ENCODE data around the gene POM121C. TPM values are rescaled to one million over a fixed set of nuclear protein-coding genes. Genes with fewer than 3 reads are reported as not detected.
"Not testable (repeated sequence)": the region's sequence is repeated elsewhere in the genome, so short reads cannot be mapped to it uniquely, and the experiment has no call there.

Gene POM121C
- total and polyA plus RNA-seq, 3 donors from 2014 or later = 36.5 to 55.5 (median 48.9) TPM

- DNase-seq; H3K4me1 ChIP-seq; H3K36me3 ChIP-seq (ENCODE audit: low read depth, missing control alignments); H3K27ac ChIP-seq; H3K4me3 ChIP-seq; H3K27me3 ChIP-seq; H3K9me3 ChIP-seq; intact Hi-C loops (cut with DNase I; ENCODE audit: low total_unique reads): not testable (repeated sequence)
- 69 to 82% methylated on average over 11 to 12 of the region's 13 CpGs for WGBS, 2 donors
These were observed 66.9 kb downstream of the POM121C start for GRCh38 chr7:75419210-75419609.

DNA sequence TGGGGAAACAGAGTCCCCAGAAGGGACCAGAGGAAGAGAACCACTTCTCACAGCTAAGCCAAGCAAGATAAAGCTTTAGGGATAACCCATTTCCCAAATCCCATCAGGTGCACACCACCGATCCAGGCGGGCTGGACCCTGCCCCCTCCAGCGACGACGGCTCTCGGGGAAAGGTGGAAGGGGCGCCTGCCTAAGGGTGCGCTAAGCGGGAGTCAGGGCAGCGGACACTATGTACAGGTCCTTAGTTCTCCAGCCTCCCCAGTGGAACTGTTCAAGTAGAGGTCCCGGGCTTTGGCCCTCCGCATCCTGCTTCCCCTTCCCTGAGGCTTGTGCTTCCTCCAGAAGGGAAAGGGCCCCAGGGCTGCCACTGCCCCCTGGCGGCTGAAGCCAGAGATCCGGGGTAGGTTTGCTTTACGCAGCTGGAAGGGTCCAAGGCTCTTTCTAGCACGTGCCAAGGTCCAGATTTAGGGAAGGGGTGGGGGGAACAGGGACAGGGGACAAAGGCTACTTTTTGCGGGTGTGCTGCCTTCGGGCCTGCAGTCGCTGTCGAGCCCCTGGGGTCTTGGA, 67.7 kb downstream of the POM121C start:
- DNase-seq; H3K4me3 ChIP-seq; H3K36me3 ChIP-seq (ENCODE audit: low read depth, missing control alignments); intact Hi-C loops (cut with DNase I; ENCODE audit: low total_unique reads); H3K4me1 ChIP-seq; H3K9me3 ChIP-seq; H3K27ac ChIP-seq; H3K27me3 ChIP-seq: not testable (repeated sequence)
- 90% methylated on average over 12 of the region's 20 CpGs; no CpG with 5 or more reads in 1 of the 2 donors for WGBS, 2 donors

DNA sequence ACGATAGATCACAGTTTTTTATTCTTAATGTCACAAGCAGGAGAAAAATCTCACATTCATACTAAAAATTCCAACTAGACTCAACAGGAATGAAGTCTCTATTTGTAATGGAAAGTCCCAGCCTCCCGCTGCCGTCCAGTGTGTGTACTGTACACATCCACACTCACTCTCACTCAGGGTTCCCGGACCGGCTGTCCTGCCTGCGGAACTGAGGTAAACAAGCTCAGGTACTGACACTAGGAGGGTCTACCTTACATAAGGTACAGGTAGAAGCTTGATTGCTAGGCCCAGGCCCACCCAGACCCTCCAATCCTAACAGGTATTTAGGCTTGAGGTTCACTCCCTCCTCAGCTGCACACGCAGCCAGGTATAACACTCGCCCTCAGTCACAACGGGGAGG, 69.3 kb downstream of the POM121C start:
- H3K4me1 ChIP-seq; H3K36me3 ChIP-seq (ENCODE audit: low read depth, missing control alignments); H3K27me3 ChIP-seq; intact Hi-C loops (cut with DNase I; ENCODE audit: low total_unique reads); H3K9me3 ChIP-seq; H3K4me3 ChIP-seq; DNase-seq; H3K27ac ChIP-seq: not testable (repeated sequence)
- WGBS, 2 donors = 84 to 89% methylated on average over 8 of the region's 9 CpGs

- H3K4me1 ChIP-seq; H3K36me3 ChIP-seq (ENCODE audit: low read depth, missing control alignments); H3K27me3 ChIP-seq; DNase-seq; H3K9me3 ChIP-seq; intact Hi-C loops (cut with DNase I; ENCODE audit: low total_unique reads); H3K4me3 ChIP-seq; H3K27ac ChIP-seq: not testable (repeated sequence)
- 82 to 83% methylated on average over 15 to 17 of the region's 27 CpGs for WGBS, 2 donors
These were observed 70.2 kb downstream of the POM121C start for GRCh38 chr7:75415829-75416373.

GRCh38 chr7:75415428-75415817, 70.7 kb downstream of the POM121C start:
- H3K27ac ChIP-seq; H3K4me3 ChIP-seq; H3K4me1 ChIP-seq; H3K36me3 ChIP-seq (ENCODE audit: low read depth, missing control alignments); H3K9me3 ChIP-seq; H3K27me3 ChIP-seq; intact Hi-C loops (cut with DNase I; ENCODE audit: low total_unique reads); DNase-seq: not testable (repeated sequence)
- 81 to 88% methylated on average over 4 to 11 of the region's 11 CpGs for WGBS, 2 donors

DNA sequence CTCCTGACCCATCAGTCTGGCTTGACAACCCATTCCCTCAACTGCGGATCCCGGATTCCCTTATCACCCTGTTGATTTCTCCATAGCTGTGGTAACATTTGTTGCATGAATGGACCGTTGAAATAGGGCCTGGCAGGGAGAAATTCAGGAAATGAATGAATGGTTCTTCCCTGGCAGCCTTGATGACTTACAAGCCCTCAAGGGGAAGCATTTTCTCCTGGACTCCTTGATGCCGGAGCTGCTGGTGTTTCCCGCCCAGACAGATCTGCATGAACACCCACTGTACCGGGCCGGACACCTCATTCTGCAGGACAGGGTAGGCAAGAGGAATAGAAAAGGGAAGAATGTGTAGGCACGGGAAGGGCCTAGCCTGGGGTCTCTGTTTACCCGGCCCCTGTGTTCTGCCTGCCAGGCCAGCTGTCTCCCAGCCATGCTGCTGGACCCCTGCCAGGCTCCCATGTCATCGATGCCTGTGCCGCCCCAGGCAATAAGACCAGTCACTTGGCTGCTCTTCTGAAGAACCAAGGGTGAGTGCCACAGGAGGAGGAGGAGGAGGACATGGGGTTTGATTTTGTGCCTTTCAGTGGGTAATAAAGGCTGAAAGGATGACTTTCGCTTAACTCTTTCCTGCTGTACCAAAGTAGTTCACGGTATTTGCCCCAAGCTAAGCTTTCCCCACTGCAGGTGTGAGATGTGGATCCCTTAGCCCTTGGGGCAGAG, 71.2 kb downstream of the POM121C start:
- WGBS, 2 donors = 59 to 76% methylated on average over 5 to 11 of the region's 13 CpGs
- intact Hi-C loops (cut with DNase I; ENCODE audit: low total_unique reads); H3K9me3 ChIP-seq; H3K4me3 ChIP-seq; H3K27me3 ChIP-seq; H3K27ac ChIP-seq; H3K4me1 ChIP-seq; DNase-seq; H3K36me3 ChIP-seq (ENCODE audit: low read depth, missing control alignments): not testable (repeated sequence)

DNA sequence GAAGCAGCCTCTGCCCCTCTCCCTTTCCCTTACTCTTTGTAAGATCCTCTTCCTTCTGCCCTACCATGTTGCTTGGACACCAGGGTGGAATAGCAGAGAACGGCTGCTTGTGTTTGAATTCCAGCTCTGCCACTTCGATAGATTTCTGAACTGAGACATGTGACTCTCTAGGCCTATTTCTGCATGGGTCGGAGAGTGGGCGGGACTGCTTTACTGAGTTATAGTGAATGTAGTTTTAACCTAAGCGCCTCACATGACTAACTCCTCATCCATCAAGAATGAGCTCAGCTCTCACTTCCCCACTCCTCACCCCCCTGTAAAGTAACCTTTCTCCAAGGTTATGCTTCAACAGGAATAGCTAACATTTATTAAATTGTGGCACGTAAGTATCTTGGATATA, 71.9 kb downstream of the POM121C start:
- WGBS, 2 donors = 64% methylated on average over 4 of the region's 6 CpGs; no CpG with 5 or more reads in 1 of the 2 donors
- not testable (repeated sequence) for DNase-seq, H3K9me3 ChIP-seq

GRCh38 chr7:75410823-75411173, 75.3 kb downstream of the POM121C start:
- H3K4me1 ChIP-seq; H3K27ac ChIP-seq; intact Hi-C loops (cut with DNase I; ENCODE audit: low total_unique reads); H3K27me3 ChIP-seq; H3K9me3 ChIP-seq; H3K4me3 ChIP-seq; H3K36me3 ChIP-seq (ENCODE audit: low read depth, missing control alignments); DNase-seq: not testable (repeated sequence)
- no CpG with 5 or more reads among the region's 13 CpGs for WGBS, 2 donors

More for the DNA sequence above, 71.9 kb downstream of the POM121C start:
- H3K27me3 ChIP-seq; H3K4me1 ChIP-seq; H3K36me3 ChIP-seq (ENCODE audit: low read depth, missing control alignments); intact Hi-C loops (cut with DNase I; ENCODE audit: low total_unique reads); H3K4me3 ChIP-seq; H3K27ac ChIP-seq: not testable (repeated sequence)

DNA sequence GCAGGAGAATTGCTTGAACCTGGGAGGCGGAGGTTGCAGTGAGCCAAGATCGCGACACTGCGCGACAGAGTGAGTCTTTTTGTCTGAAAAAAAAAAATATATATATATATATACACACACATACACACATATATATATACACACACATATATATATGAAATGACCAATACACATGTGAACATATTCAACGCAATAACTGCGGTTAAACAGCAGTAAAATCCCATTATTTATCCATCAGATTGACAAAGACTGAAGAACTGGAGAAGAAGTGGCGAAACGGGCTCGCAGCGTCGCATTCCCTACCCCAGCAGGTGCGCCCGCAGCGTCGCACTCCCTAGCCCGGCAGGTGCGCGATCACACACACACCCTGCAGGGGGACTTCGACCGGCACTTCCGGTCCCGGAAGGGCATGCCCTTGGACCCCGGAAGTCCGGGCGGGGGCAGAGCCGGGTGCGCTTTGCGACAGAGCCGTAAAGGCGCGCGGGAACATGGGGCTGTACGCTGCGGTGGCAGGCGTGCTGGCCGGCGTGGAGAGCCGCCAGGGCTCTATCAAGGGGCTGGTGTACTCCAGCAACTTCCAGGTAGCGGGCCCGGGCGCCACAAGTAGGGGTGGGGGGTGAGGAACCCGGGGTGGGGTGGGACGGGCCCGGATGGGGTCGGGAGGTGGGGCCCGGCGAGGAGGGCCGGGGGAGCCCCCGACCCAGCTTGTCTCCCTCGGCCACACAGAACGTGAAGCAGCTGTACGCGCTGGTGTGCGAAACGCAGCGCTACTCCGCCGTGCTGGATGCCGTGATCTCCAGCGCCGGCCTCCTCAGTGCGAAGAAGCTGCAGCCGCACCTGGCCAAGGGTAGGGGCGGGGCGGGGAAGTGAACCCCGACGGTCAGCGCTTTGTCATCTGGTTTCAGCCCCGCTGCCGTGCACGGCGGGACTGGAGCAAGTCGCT, 75.9 kb downstream of the POM121C start:
- H3K9me3 ChIP-seq; H3K27me3 ChIP-seq; H3K27ac ChIP-seq; H3K4me1 ChIP-seq; H3K4me3 ChIP-seq; H3K36me3 ChIP-seq (ENCODE audit: low read depth, missing control alignments); intact Hi-C loops (cut with DNase I; ENCODE audit: low total_unique reads); DNase-seq: not testable (repeated sequence)
- WGBS, 2 donors = 30% methylated on average over 4 of the region's 74 CpGs; no CpG with 5 or more reads in 1 of the 2 donors

DNA sequence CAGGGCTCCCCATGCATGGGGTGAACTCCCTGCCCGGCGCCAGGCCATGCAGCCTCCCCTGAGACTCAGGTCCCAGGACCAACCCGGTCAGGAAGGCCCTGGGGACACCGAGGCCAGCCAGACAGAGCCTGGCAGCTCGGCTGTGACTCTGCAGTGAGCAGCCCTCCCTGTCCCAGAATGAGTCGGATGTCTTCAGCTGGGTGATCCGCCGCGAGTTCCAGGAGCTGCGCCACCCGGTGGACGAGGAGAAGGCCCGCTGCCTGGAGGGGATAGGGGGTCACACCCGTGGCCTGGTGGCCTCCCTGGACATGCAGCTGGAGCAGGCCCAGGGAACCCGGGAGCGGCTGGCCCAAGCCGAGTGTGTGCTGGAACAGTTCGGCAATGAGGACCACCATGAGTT, 81.4 kb downstream of the POM121C start:
- H3K4me1 ChIP-seq; H3K27me3 ChIP-seq; H3K36me3 ChIP-seq (ENCODE audit: low read depth, missing control alignments); H3K4me3 ChIP-seq; H3K27ac ChIP-seq; H3K9me3 ChIP-seq; intact Hi-C loops (cut with DNase I; ENCODE audit: low total_unique reads); DNase-seq: not testable (repeated sequence)
- WGBS, 2 donors = 88% methylated on average over 4 of the region's 18 CpGs; no CpG with 5 or more reads in 1 of the 2 donors

- intact Hi-C loops (cut with DNase I; ENCODE audit: low total_unique reads); H3K4me3 ChIP-seq; H3K9me3 ChIP-seq; H3K4me1 ChIP-seq; H3K36me3 ChIP-seq (ENCODE audit: low read depth, missing control alignments); H3K27me3 ChIP-seq; DNase-seq; H3K27ac ChIP-seq: not testable (repeated sequence)
- WGBS, 2 donors = no CpG with 5 or more reads among the region's 28 CpGs
These were observed 82.3 kb downstream of the POM121C start for GRCh38 chr7:75403455-75404443.

All from testis (tissue), 3 donors.